CD14-positive monocyte (primary cell): ENCODE data around the gene PHLPP1. TPM values are rescaled to one million over a fixed set of nuclear protein-coding genes. Genes with fewer than 3 reads are reported as not detected.
A peak's percentile ranks its signal among the peaks of the same experiment; 100 is the strongest.

Source experiments
- DNase-seq, 3 donors: peaks; one replicate each; pipeline ENCODE4 v3.0.0-alpha.2; 2011 to 2022
- H2AFZ ChIP-seq: 2 replicates; pipeline ENCODE4 v1.6.0; 2012; ENCODE audit warnings: mild to moderate bottlenecking, low read depth, low read length, inconsistent platforms; ENCODE audit not compliant: insufficient read depth, poor library complexity, severe bottlenecking
- H3K27ac ChIP-seq, 2 donors: 1 replicate in 1 of 2; 2 replicates in 1 of 2; pipeline ENCODE4 v1.5.1; 2012 to 2013; ENCODE audit warnings: low read length in 2 of 2, control low read depth in 1 of 2, inconsistent platforms in 1 of 2, low read depth in 1 of 2, mild to moderate bottlenecking in 1 of 2
- H3K27me3 ChIP-seq, 2 donors: one replicate each; pipeline versions ENCODE4 v1.6.0 to v1.6.1; 2011 to 2013; ENCODE audit warnings: low read length in 2 of 2; ENCODE audit not compliant: control insufficient read depth in 2 of 2, insufficient read depth in 2 of 2
- H3K36me3 ChIP-seq, 2 donors: replicated peaks in 1 of 2; 1 replicate in 1 of 2; 2 replicates in 1 of 2; pipeline versions ENCODE4 v1.5.1 to v1.6.1; 2012 to 2013; ENCODE audit warnings: low read length in 2 of 2, control low read depth in 1 of 2, inconsistent platforms in 1 of 2, mild to moderate bottlenecking in 1 of 2; ENCODE audit not compliant: insufficient read depth in 2 of 2, control insufficient read depth in 1 of 2
- H3K4me1 ChIP-seq, 2 donors: 1 replicate in 1 of 2; 2 replicates in 1 of 2; pipeline versions ENCODE4 v1.5.1 to v1.6.1; 2012 to 2013; ENCODE audit warnings: low read length in 2 of 2, control low read depth in 1 of 2, inconsistent platforms in 1 of 2, mild to moderate bottlenecking in 1 of 2, moderate library complexity in 1 of 2; ENCODE audit not compliant: insufficient read depth in 2 of 2, control insufficient read depth in 1 of 2
- H3K4me2 ChIP-seq: replicated peaks from 2 replicates; pipeline ENCODE3; 2012; ENCODE audit warnings: low read length, moderate library complexity, mild to moderate bottlenecking; ENCODE audit not compliant: poor library complexity, severe bottlenecking; ENCODE audit errors: extremely low read depth
- H3K4me3 ChIP-seq, 3 experiments: fragments of 200-600 bp in 1 of 3; sonication (generic) in 1 of 3; replicated peaks in 1 of 3; 1 replicate in 2 of 3; 2 replicates in 1 of 3; pipeline ENCODE4 v1.5.1; 2011 to 2013; ENCODE audit warnings: low read length in 3 of 3, mild to moderate bottlenecking in 3 of 3, control low read depth in 2 of 3, low read depth in 2 of 3, inconsistent platforms in 1 of 3, moderate library complexity in 1 of 3
- H3K79me2 ChIP-seq: 2 replicates; pipeline ENCODE4 v1.6.0; 2012; ENCODE audit warnings: mild to moderate bottlenecking, control low read depth, inconsistent platforms, low read length, moderate library complexity; ENCODE audit not compliant: insufficient read depth
- H3K9ac ChIP-seq: 2 replicates; pipeline ENCODE4 v1.6.0; 2017; ENCODE audit warnings: low read length, mild to moderate bottlenecking; ENCODE audit not compliant: insufficient read depth, poor library complexity, severe bottlenecking
- H3K9me3 ChIP-seq, 2 donors: replicated peaks in 1 of 2; 1 replicate in 1 of 2; 2 replicates in 1 of 2; pipeline versions ENCODE4 v1.5.1 to v1.6.1; 2012 to 2013; ENCODE audit warnings: low read length in 2 of 2, control low read depth in 1 of 2; ENCODE audit not compliant: control insufficient read depth in 1 of 2, insufficient read depth in 1 of 2
- H4K20me1 ChIP-seq: 2 replicates; pipeline ENCODE4 v1.6.0; 2012; ENCODE audit warnings: mild to moderate bottlenecking, low read length, control low read depth, moderate library complexity; ENCODE audit not compliant: insufficient read depth
- H3K27ac Mint-ChIP-seq, 7 donors: one replicate each; pipeline ENCODE4 v1.8.0; 2020; ENCODE audit warnings: mild to moderate bottlenecking in 7 of 7, mixed read lengths in 7 of 7, moderate library complexity in 6 of 7, inconsistent platforms in 2 of 7
- H3K27me3 Mint-ChIP-seq, 3 donors: one replicate each; pipeline ENCODE4 v1.8.0; 2021 to 2022; ENCODE audit warnings: low read depth in 3 of 3, mild to moderate bottlenecking in 3 of 3, mixed read lengths in 3 of 3, moderate library complexity in 3 of 3, inconsistent platforms in 1 of 3
- H3K36me3 Mint-ChIP-seq, 2 donors: one replicate each; pipeline ENCODE4 v1.8.0; 2020; ENCODE audit warnings: mixed read lengths in 2 of 2, inconsistent platforms in 1 of 2, mild to moderate bottlenecking in 1 of 2
- H3K4me1 Mint-ChIP-seq: one replicate; pipeline ENCODE4 v1.8.0; 2020; ENCODE audit warnings: mild to moderate bottlenecking, mixed read lengths
- H3K4me3 Mint-ChIP-seq, 2 donors: one replicate each; pipeline ENCODE4 v1.8.0; 2020; ENCODE audit warnings: mild to moderate bottlenecking in 2 of 2, mixed read lengths in 2 of 2, moderate library complexity in 1 of 2
- H3K9me3 Mint-ChIP-seq, 7 donors: one replicate each; pipeline ENCODE4 v1.8.0; 2020 to 2022; ENCODE audit warnings: mixed read lengths in 7 of 7, mild to moderate bottlenecking in 6 of 7, moderate library complexity in 6 of 7, inconsistent platforms in 2 of 7
- CTCF ChIP-seq: fragments of 200-600 bp; IDR thresholded peaks from one replicate; pipeline ENCODE4 v1.8.0; 2022; ENCODE audit warnings: antibody characterized with exemption, mild to moderate bottlenecking
- WGBS: methylation state at CpG from one replicate; pipeline ENCODE4 v1.1.5; 2013; ENCODE audit warnings: missing lambda C conversion rate; ENCODE audit not compliant: insufficient coverage; 5-methylcytosine and 5-hydroxymethylcytosine counted together
- intact Hi-C, 2 donors: fragments of 100-400 bp; cut with micrococcal nuclease; formaldehyde crosslinking; loops; one replicate each; pipeline versions ENCODE4 v1.15.0 to v1.15.1; 2023
- polyA plus RNA-seq, 3 donors: library from polyadenylated mRNA; depleted of rRNA in 1 of 3; unstranded in 2 of 3; stranded (reverse) in 1 of 3; fragments of 300-500 nt in 2 of 3; fragments of >200 nt in 1 of 3; fragmentation: Illumina TruSeq in 2 of 3; gene quantifications; 1 replicate in 2 of 3; 2 replicates in 1 of 3; pipeline ENCODE4 v1.2.3, GENCODE V29; 2012 to 2021

The PHLPP1 gene
- polyA plus RNA-seq, 3 donors: 0.04 to 2.0 (median 0.55) TPM

DNA sequence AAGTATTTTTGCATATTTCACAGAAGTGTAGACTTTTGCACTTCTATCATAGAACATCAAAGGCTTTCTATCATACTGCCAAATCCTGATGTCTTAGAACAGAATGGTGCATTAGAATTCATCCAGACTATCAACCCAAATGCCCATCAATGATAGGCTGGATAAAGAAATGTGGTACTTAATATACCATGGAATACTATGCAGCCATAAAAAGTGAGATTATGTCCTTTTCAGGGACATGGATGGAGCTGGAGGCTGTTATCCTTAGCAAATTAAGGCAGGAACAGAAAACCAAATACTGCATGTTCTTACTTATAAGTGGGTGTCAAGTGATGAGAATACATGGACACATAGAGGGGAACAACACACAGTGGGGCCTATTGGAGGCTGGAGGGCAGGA lies 150.2 kb downstream of the PHLPP1 start:
- Histone ChIP-seq H3K27ac (no peak overlapping the region), H3K4me1 (peaks cover 0 to 4% of the 10 kb centered on the region in 2 donors), H3K79me2 (no peaks in the 10 kb centered on the region), H3K9me3 (no peaks in the 10 kb centered on the region), H2AFZ (no peak overlapping the region), H3K4me2 (no peak overlapping the region), H3K36me3 (no peaks in the 10 kb centered on the region), H3K9ac (no peak overlapping the region), H3K27me3 (no peaks in the 10 kb centered on the region), H3K4me3 (no peak overlapping the region), H4K20me1 (no peaks in the 10 kb centered on the region)
- H3K4me3 Mint-ChIP-seq: no peak overlapping the region
- H3K9me3 Mint-ChIP-seq: peaks cover 0 to 2% (median 0%) of the 10 kb centered on the region in 7 donors
- H3K27me3 Mint-ChIP-seq: no peaks in the 10 kb centered on the region
- peaks cover 2 to 5% of the 10 kb centered on the region in 2 donors for H3K36me3 Mint-ChIP-seq
- no peak for DNase-seq
- peaks cover 8% of the 10 kb centered on the region for H3K4me1 Mint-ChIP-seq
- TF ChIP-seq CTCF: no peak
- intact Hi-C loops: no loop called here
- H3K27ac Mint-ChIP-seq: peak overlapping the region in 1 of 7 donors; percentile 41

GRCh38 chr18:62867534-62867933 lies 152.2 kb downstream of the PHLPP1 start:
- Histone ChIP-seq H3K4me1 (peaks cover 0 to 4% of the 10 kb centered on the region in 2 donors), H3K4me2 (no peak overlapping the region), H3K9ac (no peak overlapping the region), H3K4me3 (no peak overlapping the region), H4K20me1 (no peaks in the 10 kb centered on the region), H3K27me3 (no peaks in the 10 kb centered on the region), H3K36me3 (no peaks in the 10 kb centered on the region), H2AFZ (no peak overlapping the region), H3K9me3 (no peaks in the 10 kb centered on the region), H3K79me2 (no peaks in the 10 kb centered on the region), H3K27ac (no peak overlapping the region)
- WGBS: 100% methylated on average over 5 of the region's 8 CpGs
- intact Hi-C loops: no loop called here
- peaks cover 8% of the 10 kb centered on the region for H3K4me1 Mint-ChIP-seq
- H3K27ac Mint-ChIP-seq: peak overlapping the region in 1 of 7 donors; percentile 37
- no peak for DNase-seq
- H3K9me3 Mint-ChIP-seq: peaks cover 0 to 2% (median 0%) of the 10 kb centered on the region in 7 donors
- H3K27me3 Mint-ChIP-seq: peaks cover 0 to 1% (median 0%) of the 10 kb centered on the region in 3 donors
- H3K4me3 Mint-ChIP-seq: no peak overlapping the region
- peaks cover 2 to 5% of the 10 kb centered on the region in 2 donors for H3K36me3 Mint-ChIP-seq
- TF ChIP-seq CTCF: no peak
